HCT116 (cell line): ENCODE measurements around the gene UBE2Q2. TPM values are rescaled to one million over a fixed set of nuclear protein-coding genes. Genes with fewer than 3 reads are reported as not detected.
"Not testable (repeated sequence)": the region's sequence is repeated elsewhere in the genome, so short reads cannot be mapped to it uniquely, and the experiment has no call there.

ENCODE experiments used
- ATAC-seq: fragments of 200-7000 bp; cut with Tn5 transposase; 2 replicates; pipeline ENCODE4 v1.9.1; 2020; ENCODE audit warnings: mild to moderate bottlenecking, moderate library complexity
- BruUV-seq: library from RNA; stranded (reverse); fragments of 400-500 nt; replicated peaks from 2 replicates; lab custom pipeline; 2021; lab: Mats Ljungman, UMichigan
- CTCF ChIA-PET: fragments of 300-600 bp; sonication (Branson Sonifier 250); formaldehyde crosslinking; loops from one replicate; lab custom pipeline; 2021; ENCODE audit warnings: antibody characterized with exemption; lab: Charles Lee
- POLR2A ChIA-PET: fragments of 300-600, 350-600 bp; sonication (Branson Sonifier 250); formaldehyde crosslinking; loops from one replicate; lab custom pipeline; 2021; ENCODE audit warnings: antibody characterized with exemption; lab: Charles Lee
- RAD21 ChIA-PET, 2 experiments: fragments of 300-600 bp; sonication (Branson Sonifier 250); formaldehyde crosslinking; loops; one replicate each; lab custom pipeline; 2023; ENCODE audit warnings: low total read pairs in 2 of 2; ENCODE audit not compliant: uncharacterized antibody in 2 of 2, unreplicated experiment in 2 of 2, low non-redundant PET in 1 of 2; lab: Charles Lee
- DNase-seq: peaks from one replicate; pipeline ENCODE4 v3.0.0-alpha.2; 2010; ENCODE audit warnings: low read depth, low spot score
- H2AFZ ChIP-seq: fragments of 200-600 bp; shearing (Covaris generic), sonication (generic); 2 replicates; pipeline ENCODE4 v1.6.1; 2017; ENCODE audit warnings: low read depth, mixed run types, mixed read lengths, antibody characterized with exemption, low read length; ENCODE audit not compliant: poor library complexity, severe bottlenecking
- H3K27ac ChIP-seq: 2 replicates; pipeline ENCODE4 v1.5.1; 2012; ENCODE audit warnings: low read depth, low read length
- H3K27me3 ChIP-seq: fragments of 200-600 bp; sonication (generic); 2 replicates; pipeline ENCODE4 v1.6.1; 2016; ENCODE audit warnings: mixed run types, low read length, mixed read lengths; ENCODE audit not compliant: insufficient read depth
- H3K36me3 ChIP-seq, 2 experiments: fragments of 200-500 bp in 1 of 2; fragments of 200-600 bp in 1 of 2; sonication (Bioruptor generic) in 1 of 2; sonication (generic) in 1 of 2; 2 replicates each; pipeline versions ENCODE4 v1.5.1 to v1.6.1; 2014 to 2016; ENCODE audit warnings: low read length in 2 of 2, inconsistent platforms in 1 of 2, mixed read lengths in 1 of 2, mixed run types in 1 of 2; ENCODE audit not compliant: insufficient read depth in 2 of 2, control insufficient read depth in 1 of 2
- H3K4me1 ChIP-seq, 2 experiments: fragments of 200-600 bp in 1 of 2; sonication (generic) in 1 of 2; 2 replicates each; pipeline versions ENCODE4 v1.5.1 to v1.6.1; 2012 to 2017; ENCODE audit warnings: low read length in 2 of 2, inconsistent platforms in 1 of 2, mild to moderate bottlenecking in 1 of 2, mixed read lengths in 1 of 2, mixed run types in 1 of 2, moderate library complexity in 1 of 2; ENCODE audit not compliant: insufficient read depth in 2 of 2, control insufficient read depth in 1 of 2
- H3K4me2 ChIP-seq: fragments of 200-600 bp; sonication (generic); 2 replicates; pipeline ENCODE4 v1.6.1; 2017; ENCODE audit warnings: mixed run types, low read length, mixed read lengths
- H3K4me3 ChIP-seq, 2 experiments: fragments of 200-600 bp in 1 of 2; sonication (generic) in 1 of 2; replicated peaks in 1 of 2; 2 replicates each; pipeline ENCODE4 v1.5.1; 2011 to 2016; ENCODE audit warnings: low read length in 2 of 2, control low read depth in 1 of 2, low read depth in 1 of 2, mild to moderate bottlenecking in 1 of 2, mixed read lengths in 1 of 2, mixed run types in 1 of 2
- H3K79me2 ChIP-seq: fragments of 200-600 bp; sonication (generic); 2 replicates; pipeline ENCODE4 v1.6.1; 2017; ENCODE audit warnings: mild to moderate bottlenecking, mixed run types, low read length, moderate library complexity, mixed read lengths; ENCODE audit not compliant: insufficient read depth
- H3K9ac ChIP-seq: fragments of 200-600 bp; sonication (generic); 2 replicates; pipeline ENCODE4 v1.6.1; 2016; ENCODE audit warnings: low read length, mixed read lengths
- H3K9me2 ChIP-seq: fragments of 200-600 bp; sonication (generic), shearing (Covaris generic); 2 replicates; pipeline ENCODE4 v1.6.1; 2017; ENCODE audit warnings: mixed run types, mild to moderate bottlenecking, moderate library complexity; ENCODE audit not compliant: insufficient read depth
- H3K9me3 ChIP-seq, 2 experiments: fragments of 200-500 bp in 1 of 2; fragments of 200-600 bp in 1 of 2; sonication (Bioruptor generic) in 1 of 2; sonication (generic) in 1 of 2; 2 replicates each; pipeline ENCODE4 v1.6.1; 2014 to 2017; ENCODE audit warnings: low read length in 2 of 2, mixed read lengths in 2 of 2, inconsistent platforms in 1 of 2, low read depth in 1 of 2, mild to moderate bottlenecking in 1 of 2, mixed run types in 1 of 2, moderate library complexity in 1 of 2; ENCODE audit not compliant: control insufficient read depth in 1 of 2, insufficient read depth in 1 of 2
- H4K20me1 ChIP-seq: fragments of 200-600 bp; sonication (generic), shearing (Covaris generic); 2 replicates; pipeline ENCODE4 v1.6.1; 2017; ENCODE audit warnings: mixed run types, mild to moderate bottlenecking, moderate library complexity; ENCODE audit not compliant: insufficient read depth
- ATF3 ChIP-seq: IDR thresholded peaks from 2 replicates; pipeline ENCODE4 v1.6.1; 2012
- CBX3 ChIP-seq: IDR thresholded peaks from 2 replicates; pipeline ENCODE4 v1.6.1; 2012; ENCODE audit warnings: low read depth
- CEBPB ChIP-seq: IDR thresholded peaks from 2 replicates; pipeline ENCODE4 v1.6.1; 2012; ENCODE audit warnings: low read depth
- ELF1 ChIP-seq: IDR thresholded peaks from 2 replicates; pipeline ENCODE4 v1.6.1; 2012; ENCODE audit warnings: low read depth, borderline replicate concordance
- EZH2 ChIP-seq: fragments of 200-600 bp; sonication (generic); IDR thresholded peaks from 2 replicates; pipeline ENCODE4 v1.6.1; 2017; ENCODE audit warnings: antibody characterized with exemption, mixed run types
- EZH2phosphoT487 ChIP-seq: fragments of 200-600 bp; IDR thresholded peaks from 2 replicates; pipeline ENCODE4 v1.6.1; 2018; ENCODE audit warnings: antibody characterized with exemption, borderline replicate concordance
- FOSL1 ChIP-seq: IDR thresholded peaks from 2 replicates; pipeline ENCODE4 v1.6.1; 2012; ENCODE audit warnings: low read depth
- JUND ChIP-seq: IDR thresholded peaks from 2 replicates; pipeline ENCODE4 v1.6.1; 2012
- POLR2A ChIP-seq: IDR thresholded peaks from 2 replicates; pipeline ENCODE4 v1.7.0; 2011; ENCODE audit warnings: borderline replicate concordance; ENCODE audit not compliant: insufficient read depth, insufficient read length; ENCODE audit errors: extremely low read depth
- RAD21 ChIP-seq: IDR thresholded peaks from 2 replicates; pipeline ENCODE4 v1.6.1; 2012; ENCODE audit warnings: low read depth, mild to moderate bottlenecking
- SP1 ChIP-seq: IDR thresholded peaks from 2 replicates; pipeline ENCODE4 v1.6.1; 2012; ENCODE audit warnings: low read depth
- SRF ChIP-seq: IDR thresholded peaks from 2 replicates; pipeline ENCODE4 v1.6.1; 2012; ENCODE audit warnings: low read depth
- TCF7L2 ChIP-seq: IDR thresholded peaks from 2 replicates; pipeline ENCODE4 v1.7.0; 2011; ENCODE audit warnings: borderline replicate concordance, inconsistent platforms; ENCODE audit not compliant: insufficient read depth, insufficient read length; ENCODE audit errors: extremely low read depth
- YY1 ChIP-seq: IDR thresholded peaks from 2 replicates; pipeline ENCODE4 v1.6.1; 2011; ENCODE audit warnings: low read length, low read depth, moderate library complexity, mild to moderate bottlenecking; ENCODE audit not compliant: insufficient replicate concordance; ENCODE audit errors: extremely low read depth
- ZFX ChIP-seq: fragments of 450-650 bp; IDR thresholded peaks from 2 replicates; pipeline ENCODE4 v1.6.1; 2017
- ZNF274 ChIP-seq: fragments of 200-500 bp; sonication (Bioruptor generic); IDR thresholded peaks from 2 replicates; pipeline ENCODE4 v1.6.1; 2014; ENCODE audit warnings: mild to moderate bottlenecking, low read depth, low read length, inconsistent platforms
- intact Hi-C: fragments of 100-400 bp; cut with micrococcal nuclease; formaldehyde crosslinking; loops from 2 replicates; pipeline ENCODE4 v1.10.0; 2022
- total RNA-seq: library from RNA; stranded (reverse); gene quantifications from one replicate; pipeline ENCODE4 v1.2.1, GENCODE V29; 2021; ENCODE audit not compliant: unreplicated experiment
- TF ChIP-seq, protein P1 (sequence below): IDR thresholded peaks from 2 replicates; pipeline ENCODE4 v1.6.1; 2012
- TF ChIP-seq, protein P2 (sequence below): IDR thresholded peaks from 2 replicates; pipeline ENCODE4 v1.6.1; 2012; ENCODE audit warnings: low read depth

Gene UBE2Q2
- total RNA-seq, 1 experiment from 2014 or later = 12.3 TPM

DNA sequence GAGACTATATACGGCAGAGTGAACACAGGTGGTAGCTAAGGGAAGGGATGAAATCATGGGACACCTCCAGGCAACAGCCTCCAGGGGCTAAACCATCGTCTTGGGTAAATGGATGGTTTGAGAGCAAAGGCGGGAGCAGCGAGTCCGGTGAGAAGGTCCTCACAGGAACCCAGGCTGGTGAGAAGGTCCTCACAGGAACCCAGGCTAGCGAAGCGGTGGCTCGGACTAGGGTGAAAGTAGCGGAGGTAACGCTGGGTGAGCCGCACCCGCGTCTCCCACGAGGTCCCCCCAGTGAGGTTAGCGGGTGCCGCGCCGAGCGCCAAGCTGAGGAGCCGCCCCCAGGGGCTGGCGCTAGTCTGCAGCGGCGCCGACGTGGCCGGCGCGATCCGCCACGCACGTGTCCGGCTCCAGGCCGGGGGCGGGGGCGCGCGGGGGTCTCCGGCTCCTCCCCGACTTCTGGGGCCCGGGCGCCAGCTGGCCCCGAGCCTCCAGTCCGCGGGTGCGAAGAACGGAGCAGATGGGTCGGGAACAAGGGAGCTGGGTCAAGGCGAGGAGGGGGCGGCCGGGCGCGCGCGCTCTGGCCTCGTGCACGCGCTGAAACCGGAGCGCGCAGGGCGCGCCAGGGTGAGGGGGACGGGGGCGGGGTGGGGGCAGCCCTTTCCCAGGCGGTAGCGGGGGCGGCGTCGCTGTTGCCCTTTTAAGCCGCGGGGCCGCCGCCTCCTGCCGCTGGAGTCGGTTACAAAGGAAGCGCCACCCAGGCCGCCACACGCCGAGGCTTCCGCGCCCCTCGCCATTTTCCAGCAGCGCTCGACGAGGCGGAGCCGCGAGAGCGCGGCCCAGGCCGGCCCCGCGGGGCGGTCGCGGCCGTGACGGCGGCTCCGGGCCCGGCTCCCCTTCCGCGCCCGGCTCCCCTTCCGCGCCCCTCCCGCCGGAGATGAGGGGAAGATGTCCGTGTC lies at the start of gene UBE2Q2 (continued):
- TF ChIP-seq ATF3 (no peak), ZNF274 (no peak), RAD21 (no peak), CEBPB (no peak), SP1 (no peak), EZH2phosphoT487 (no peak)
- TF ChIP-seq, protein P1, sequence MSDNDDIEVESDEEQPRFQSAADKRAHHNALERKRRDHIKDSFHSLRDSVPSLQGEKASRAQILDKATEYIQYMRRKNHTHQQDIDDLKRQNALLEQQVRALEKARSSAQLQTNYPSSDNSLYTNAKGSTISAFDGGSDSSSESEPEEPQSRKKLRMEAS = peak; percentile 17

DNA sequence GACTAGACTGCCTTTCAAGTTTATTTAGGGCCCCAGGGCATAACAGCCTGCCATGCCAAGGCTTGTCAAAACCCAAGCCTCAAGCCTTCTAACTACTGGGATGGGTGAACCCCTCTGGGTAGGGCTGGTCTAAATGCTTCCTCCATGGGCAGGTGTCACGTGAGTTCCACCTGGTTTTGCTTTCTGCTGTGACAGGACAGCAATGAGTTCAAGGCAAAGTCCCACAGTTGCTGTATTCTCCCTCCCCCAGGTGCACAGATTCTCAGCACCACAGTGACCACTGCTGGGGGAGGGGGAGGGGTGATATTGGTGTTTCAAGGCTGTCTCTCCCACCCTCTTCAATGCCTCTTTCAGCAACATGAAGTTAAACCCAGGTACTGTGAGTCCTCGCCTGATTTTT lies 46.9 kb upstream of the UBE2Q2 start:
- no peaks in the 10 kb centered on the region for H3K79me2 ChIP-seq
- no peaks in the 10 kb centered on the region for H3K36me3 ChIP-seq
- DNase-seq = no peak
- CTCF ChIA-PET = no interaction called here
- no peak overlapping the region for H3K27ac ChIP-seq
- H3K27me3 ChIP-seq = no peaks in the 10 kb centered on the region; the same call in 1 of the 2 replicates
- ATAC-seq = no peak
- no peak overlapping the region for H2AFZ ChIP-seq
- H3K4me1 ChIP-seq = peaks cover 0 to under 1% of the 10 kb centered on the region in 2 experiments; a peak in 1 of 4 replicates
- RAD21 ChIA-PET = no interaction called here
- H3K9ac ChIP-seq = no peak overlapping the region
- TF ChIP-seq ELF1 (no peak), SRF (no peak), FOSL1 (no peak), EZH2 (no peak), YY1 (no peak), TCF7L2 (no peak), EZH2phosphoT487 (no peak), JUND (no peak), ZFX (no peak), CBX3 (no peak), POLR2A (no peak)
- TF ChIP-seq, protein P2, sequence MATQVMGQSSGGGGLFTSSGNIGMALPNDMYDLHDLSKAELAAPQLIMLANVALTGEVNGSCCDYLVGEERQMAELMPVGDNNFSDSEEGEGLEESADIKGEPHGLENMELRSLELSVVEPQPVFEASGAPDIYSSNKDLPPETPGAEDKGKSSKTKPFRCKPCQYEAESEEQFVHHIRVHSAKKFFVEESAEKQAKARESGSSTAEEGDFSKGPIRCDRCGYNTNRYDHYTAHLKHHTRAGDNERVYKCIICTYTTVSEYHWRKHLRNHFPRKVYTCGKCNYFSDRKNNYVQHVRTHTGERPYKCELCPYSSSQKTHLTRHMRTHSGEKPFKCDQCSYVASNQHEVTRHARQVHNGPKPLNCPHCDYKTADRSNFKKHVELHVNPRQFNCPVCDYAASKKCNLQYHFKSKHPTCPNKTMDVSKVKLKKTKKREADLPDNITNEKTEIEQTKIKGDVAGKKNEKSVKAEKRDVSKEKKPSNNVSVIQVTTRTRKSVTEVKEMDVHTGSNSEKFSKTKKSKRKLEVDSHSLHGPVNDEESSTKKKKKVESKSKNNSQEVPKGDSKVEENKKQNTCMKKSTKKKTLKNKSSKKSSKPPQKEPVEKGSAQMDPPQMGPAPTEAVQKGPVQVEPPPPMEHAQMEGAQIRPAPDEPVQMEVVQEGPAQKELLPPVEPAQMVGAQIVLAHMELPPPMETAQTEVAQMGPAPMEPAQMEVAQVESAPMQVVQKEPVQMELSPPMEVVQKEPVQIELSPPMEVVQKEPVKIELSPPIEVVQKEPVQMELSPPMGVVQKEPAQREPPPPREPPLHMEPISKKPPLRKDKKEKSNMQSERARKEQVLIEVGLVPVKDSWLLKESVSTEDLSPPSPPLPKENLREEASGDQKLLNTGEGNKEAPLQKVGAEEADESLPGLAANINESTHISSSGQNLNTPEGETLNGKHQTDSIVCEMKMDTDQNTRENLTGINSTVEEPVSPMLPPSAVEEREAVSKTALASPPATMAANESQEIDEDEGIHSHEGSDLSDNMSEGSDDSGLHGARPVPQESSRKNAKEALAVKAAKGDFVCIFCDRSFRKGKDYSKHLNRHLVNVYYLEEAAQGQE = no peak
- H3K9me2 ChIP-seq = no peaks in the 10 kb centered on the region
- H3K4me3 ChIP-seq = no peak overlapping the region
- POLR2A ChIA-PET = no interaction called here
- intact Hi-C loops = no loop called here
- no peaks in the 10 kb centered on the region for H4K20me1 ChIP-seq
- H3K9me3 ChIP-seq = no peaks in the 10 kb centered on the region
- no peak overlapping the region for H3K4me2 ChIP-seq
- no TSS peak for BruUV-seq

DNA sequence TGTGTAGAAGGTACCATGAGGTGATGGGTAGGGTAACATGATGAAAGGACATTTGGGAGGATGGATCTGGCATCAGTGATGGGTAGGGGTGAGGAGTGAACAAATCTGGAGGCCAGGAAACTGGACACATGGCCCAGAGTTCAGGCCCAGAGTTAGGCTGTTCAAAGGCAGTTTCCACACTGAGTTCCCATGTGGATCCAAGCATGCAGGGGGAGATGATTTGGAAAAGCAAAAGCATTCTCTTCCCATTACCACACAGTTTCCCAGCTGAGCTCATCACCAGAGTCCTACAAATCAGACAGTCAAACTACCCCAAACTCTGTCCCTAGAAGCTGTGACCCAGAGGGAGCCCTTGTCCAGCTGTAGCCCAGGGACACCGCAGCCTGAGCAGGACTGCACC lies 46.1 kb upstream of the UBE2Q2 start:
- H3K27me3 ChIP-seq, H3K36me3 ChIP-seq, H2AFZ ChIP-seq, H3K9me3 ChIP-seq, POLR2A ChIA-PET, H3K9me2 ChIP-seq, BruUV-seq, intact Hi-C loops, H4K20me1 ChIP-seq, H3K4me2 ChIP-seq, DNase-seq, H3K27ac ChIP-seq, CTCF ChIA-PET, H3K4me1 ChIP-seq, H3K4me3 ChIP-seq, H3K79me2 ChIP-seq, H3K9ac ChIP-seq, RAD21 ChIA-PET, ATAC-seq: not testable (repeated sequence)
